HG03575 (cell line): ENCODE results near the gene RLBP1.

ENCODE experiments used
- ATAC-seq: cut with Tn5 transposase; IDR thresholded peaks from one replicate; pipeline ENCODE4 v1.9.1; 2021; ENCODE audit not compliant: unreplicated experiment, insufficient number of reproducible peaks, low FRiP score; ENCODE audit errors: extremely low read depth

Gene RLBP1

GRCh38 chr15:89161666-89162065, 59.7 kb downstream of the RLBP1 start:
- no peak for ATAC-seq
